Choroid plexus epithelial cell (primary cell): ENCODE data around the gene MVD.

Source experiments
- DNase-seq: peaks from one replicate; pipeline ENCODE4 v3.0.0-alpha.2; 2010; ENCODE audit warnings: low read depth
- H3K4me3 ChIP-seq: 2 replicates; pipeline ENCODE4 v1.5.1; 2011; ENCODE audit warnings: low read depth, mild to moderate bottlenecking, control low read depth, low read length, moderate library complexity
- CTCF ChIP-seq: conservative IDR thresholded peaks from 2 replicates; pipeline ENCODE4 v1.5.1; 2011; ENCODE audit warnings: low read depth, mild to moderate bottlenecking, control low read depth, inconsistent platforms, low read length, moderate library complexity

Gene MVD

DNA sequence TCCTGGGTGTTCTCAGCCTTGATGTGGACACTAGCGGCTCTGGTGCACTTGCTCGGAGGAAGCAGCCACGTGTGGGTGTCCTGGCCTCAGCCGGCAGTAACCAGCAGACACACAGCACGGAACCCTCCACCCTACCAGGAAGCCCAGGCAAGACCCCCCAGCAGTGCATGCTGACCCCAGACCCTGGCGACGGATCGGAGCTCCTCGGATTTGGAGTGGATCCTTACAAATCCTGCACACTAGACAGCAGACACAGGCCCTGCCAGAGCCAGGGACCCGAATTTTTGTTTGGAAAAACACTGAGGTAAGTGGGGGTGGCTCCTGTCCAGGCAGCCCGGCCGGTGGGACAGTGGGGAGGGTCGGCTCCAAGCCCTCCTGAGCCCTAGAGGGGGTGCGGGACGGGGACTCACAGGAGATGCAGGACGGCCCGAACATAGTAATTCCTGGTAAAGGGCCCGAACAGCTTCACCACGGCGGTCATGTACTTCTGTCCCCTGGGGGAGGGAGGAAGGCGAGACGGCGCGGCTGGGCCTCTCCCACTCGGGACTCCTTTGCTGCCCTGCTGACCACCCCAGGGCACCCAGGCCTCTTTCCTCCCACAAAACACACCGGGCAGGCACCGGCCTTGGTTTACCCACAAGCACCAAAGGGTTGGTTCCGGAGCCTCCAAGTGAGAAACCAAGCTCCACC lies 16.4 kb downstream of the MVD start:
- TF ChIP-seq CTCF, result no peak
- H3K4me3 ChIP-seq, result no peak overlapping the region
- no peak for DNase-seq

DNA sequence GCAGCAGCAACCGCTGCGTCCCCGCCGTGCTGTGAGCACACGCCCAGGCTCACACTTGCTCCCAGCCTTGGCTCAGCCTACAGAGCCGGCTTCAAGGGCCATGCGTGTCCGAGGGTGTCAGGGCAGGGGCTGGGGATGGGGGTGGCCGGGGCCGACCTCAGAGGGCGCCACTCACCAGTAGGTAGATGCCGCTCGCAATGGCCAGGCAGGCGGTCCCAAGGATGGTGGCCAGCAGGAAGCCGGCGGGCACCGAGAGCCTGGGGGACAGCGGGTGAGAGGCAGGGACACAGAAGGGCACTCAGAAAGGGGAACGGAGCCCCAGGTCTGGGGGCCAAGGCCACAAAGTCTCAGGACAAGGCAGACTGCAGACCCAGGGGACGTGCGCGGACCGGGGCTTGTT lies 16.9 kb downstream of the MVD start:
- no peak overlapping the region for H3K4me3 ChIP-seq
- no peak for DNase-seq
- no peak for TF ChIP-seq CTCF

GRCh38 chr16:88645455-88645854 lies 17.4 kb downstream of the MVD start:
- H3K4me3 ChIP-seq, result no peak overlapping the region
- DNase-seq, result no peak
- TF ChIP-seq CTCF, result no peak

- DNase-seq, result no peak
- TF ChIP-seq CTCF, result no peak
- no peak overlapping the region for H3K4me3 ChIP-seq
Measured at GRCh38 chr16:88643644-88643932, 19.3 kb downstream of the MVD start.

DNA sequence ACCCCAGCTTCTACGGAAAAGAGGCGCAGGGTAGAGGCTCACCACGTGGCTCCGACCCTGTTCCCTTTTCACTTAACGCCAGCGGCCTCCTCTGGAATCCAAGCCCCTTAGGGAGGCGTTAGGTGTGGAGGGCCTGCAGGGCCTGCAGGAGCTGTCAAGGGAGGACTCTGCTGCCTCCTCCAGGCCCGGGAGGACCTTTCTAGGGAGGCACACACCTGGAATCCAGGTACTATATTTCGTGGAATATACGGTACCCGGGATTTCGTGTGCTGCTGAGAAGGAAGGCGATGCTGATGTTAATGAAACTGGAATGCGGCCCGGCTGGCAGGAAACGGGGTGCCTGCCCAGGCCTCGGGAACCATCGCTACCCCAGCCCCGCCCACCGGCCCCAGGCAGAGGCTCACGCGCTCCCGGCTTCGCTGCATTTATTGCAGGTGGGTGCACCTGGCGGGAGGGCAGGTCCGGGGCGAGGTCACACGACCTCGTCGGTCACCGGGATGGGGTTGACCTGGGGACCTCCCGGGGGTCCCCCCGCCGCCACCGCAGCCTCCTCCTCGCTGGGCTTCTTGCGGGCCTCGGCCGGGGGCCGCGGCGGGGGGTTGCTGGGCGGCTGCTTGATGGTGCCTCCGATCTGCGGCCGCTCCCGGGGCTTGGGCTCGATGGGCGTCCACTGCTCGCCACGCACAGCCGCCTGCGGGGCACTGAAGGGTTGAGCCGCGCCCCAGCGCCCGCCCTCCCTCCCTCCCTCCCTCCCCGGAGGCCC lies 19.8 kb downstream of the MVD start:
- H3K4me3 ChIP-seq, result no peak overlapping the region
- DNase-seq, result no peak
- no peak for TF ChIP-seq CTCF

GRCh38 chr16:88640498-88641247 lies 22.2 kb downstream of the MVD start:
- H3K4me3 ChIP-seq, result no peak overlapping the region

More at GRCh38 chr16:88640498-88641247, 22.2 kb downstream of the MVD start:
- DNase-seq, result no peak
- TF ChIP-seq CTCF, result no peak
